Measurements from ENCODE around the gene SCAF4. TPM values are rescaled to one million over a fixed set of nuclear protein-coding genes. Genes with fewer than 3 reads are reported as not detected.
"Not testable (repeated sequence)": the region's sequence is repeated elsewhere in the genome, so short reads cannot be mapped to it uniquely, and the experiment has no call there.

SCAF4 gene
- total RNA-seq: 15.9 TPM
- long read RNA-seq, partial matches to known transcripts: 0 of 2 reads
- long read RNA-seq, other reads (novel, unspliced or antisense): 2 of 2 reads

GRCh38 chr21:31731857-31732596 lies at the start of gene SCAF4:
SCAF4 (minus strand) TSS chr21:31732118; CDS start chr21:31731692, 426 bp downstream.
- ATAC-seq (peak; percentile 96), DNase-seq (ENCODE audit: missing footprints) (peak; percentile 96)
- intact Hi-C loops (cut with DNase I): loop anchor here (5.0 kb wide), 1 partner anchor 70 kb away; no protein-coding TSS in a partner anchor

- intact Hi-C loops (cut with DNase I): no loop called here
- no peak for ATAC-seq
- no peak for DNase-seq (ENCODE audit: missing footprints)
Measured at GRCh38 chr21:31780944-31781343, 49.0 kb upstream of the SCAF4 start.

GRCh38 chr21:31778546-31778945 lies 46.6 kb upstream of the SCAF4 start:
- DNase-seq (ENCODE audit: missing footprints) (no peak), ATAC-seq (no peak)
- intact Hi-C loops (cut with DNase I): no loop called here

- no peak for DNase-seq (ENCODE audit: missing footprints)
- intact Hi-C loops (cut with DNase I): no loop called here
- no peak for ATAC-seq
Measured at GRCh38 chr21:31777857-31778256, 45.9 kb upstream of the SCAF4 start.

- intact Hi-C loops (cut with DNase I): no loop called here
- DNase-seq (ENCODE audit: missing footprints) (no peak), ATAC-seq (no peak)
Measured at GRCh38 chr21:31774031-31774430, 42.1 kb upstream of the SCAF4 start.

GRCh38 chr21:31772674-31773555 lies 41.0 kb upstream of the SCAF4 start:
- intact Hi-C loops (cut with DNase I): no loop called here
- DNase-seq (ENCODE audit: missing footprints): no peak
- no peak for ATAC-seq

- intact Hi-C loops (cut with DNase I): no loop called here
- no peak for DNase-seq (ENCODE audit: missing footprints)
- ATAC-seq: no peak
Measured at GRCh38 chr21:31771685-31772084, 39.8 kb upstream of the SCAF4 start.

GRCh38 chr21:31768710-31769109 lies 36.8 kb upstream of the SCAF4 start:
- DNase-seq (ENCODE audit: missing footprints) (no peak), ATAC-seq (no peak)
- intact Hi-C loops (cut with DNase I): no loop called here

GRCh38 chr21:31766899-31767298 lies 35.0 kb upstream of the SCAF4 start:
- intact Hi-C loops (cut with DNase I): no loop called here
- ATAC-seq: no peak
- no peak for DNase-seq (ENCODE audit: missing footprints)

GRCh38 chr21:31765850-31766249 lies 33.9 kb upstream of the SCAF4 start:
- intact Hi-C loops (cut with DNase I); DNase-seq (ENCODE audit: missing footprints); ATAC-seq: not testable (repeated sequence)

GRCh38 chr21:31760931-31761330 lies 29.0 kb upstream of the SCAF4 start:
- ATAC-seq (no peak), DNase-seq (ENCODE audit: missing footprints) (no peak)
- intact Hi-C loops (cut with DNase I): no loop called here

GRCh38 chr21:31756787-31757186 lies 24.9 kb upstream of the SCAF4 start:
- ATAC-seq: no peak
- DNase-seq (ENCODE audit: missing footprints): no peak
- intact Hi-C loops (cut with DNase I): no loop called here

GRCh38 chr21:31755027-31755426 lies 23.1 kb upstream of the SCAF4 start:
- intact Hi-C loops (cut with DNase I): no loop called here
- no peak for DNase-seq (ENCODE audit: missing footprints)
- no peak for ATAC-seq

- no peak for ATAC-seq
- DNase-seq (ENCODE audit: missing footprints): no peak
- intact Hi-C loops (cut with DNase I): no loop called here
Measured at GRCh38 chr21:31754708-31754960, 22.7 kb upstream of the SCAF4 start.

GRCh38 chr21:31753949-31754707 lies 22.2 kb upstream of the SCAF4 start:
- intact Hi-C loops (cut with DNase I): no loop called here
- ATAC-seq (no peak), DNase-seq (ENCODE audit: missing footprints) (no peak)

GRCh38 chr21:31752967-31753366 lies 21.0 kb upstream of the SCAF4 start:
- intact Hi-C loops (cut with DNase I): no loop called here
- DNase-seq (ENCODE audit: missing footprints) (no peak), ATAC-seq (no peak)

- ATAC-seq: no peak
- intact Hi-C loops (cut with DNase I): no loop called here
Measured at GRCh38 chr21:31752352-31752751, 20.4 kb upstream of the SCAF4 start.

GRCh38 chr21:31750843-31751242 lies 18.9 kb upstream of the SCAF4 start:
- ATAC-seq (no peak), DNase-seq (ENCODE audit: missing footprints) (no peak)
- intact Hi-C loops (cut with DNase I): no loop called here

More at GRCh38 chr21:31752352-31752751, 20.4 kb upstream of the SCAF4 start:
- DNase-seq (ENCODE audit: missing footprints): no peak

GRCh38 chr21:31744182-31744800 lies 12.4 kb upstream of the SCAF4 start:
- ATAC-seq (no peak), DNase-seq (ENCODE audit: missing footprints) (no peak)
- intact Hi-C loops (cut with DNase I): no loop called here
